Measurements from ENCODE around the gene APBA1. TPM values are rescaled to one million over a fixed set of nuclear protein-coding genes. Genes with fewer than 3 reads are reported as not detected.

The APBA1 gene
- total RNA-seq, 2 experiments from 2014 or later = 0.47 to 1.4 TPM

- H3K4me3 ChIP-seq (ENCODE audit: low read length) = no peak overlapping the region
- H3K9me3 Mint-ChIP-seq = no peaks in the 10 kb centered on the region
- H3K4me1 ChIP-seq (ENCODE audit: insufficient read depth, low read length) = no peaks in the 10 kb centered on the region
- ChIA-PET POLR2A (no interaction called here), CTCF (no interaction called here)
- H3K36me3 ChIP-seq (ENCODE audit: insufficient read depth, low read length) = no peaks in the 10 kb centered on the region
- DNase-seq (no peak), ATAC-seq (ENCODE audit: poor library complexity) (no peak)
- H3K27me3 Mint-ChIP-seq = peaks cover 17% of the 10 kb centered on the region
- H3K27ac Mint-ChIP-seq = no peak overlapping the region
- H3K36me3 Mint-ChIP-seq (ENCODE audit: low read depth) = no peaks in the 10 kb centered on the region
- no peaks in the 10 kb centered on the region for H3K9me3 ChIP-seq (ENCODE audit: control insufficient read depth in 1 of 2, insufficient read depth in 1 of 2, low read length in 2 of 2)
- TF ChIP-seq, protein P1, sequence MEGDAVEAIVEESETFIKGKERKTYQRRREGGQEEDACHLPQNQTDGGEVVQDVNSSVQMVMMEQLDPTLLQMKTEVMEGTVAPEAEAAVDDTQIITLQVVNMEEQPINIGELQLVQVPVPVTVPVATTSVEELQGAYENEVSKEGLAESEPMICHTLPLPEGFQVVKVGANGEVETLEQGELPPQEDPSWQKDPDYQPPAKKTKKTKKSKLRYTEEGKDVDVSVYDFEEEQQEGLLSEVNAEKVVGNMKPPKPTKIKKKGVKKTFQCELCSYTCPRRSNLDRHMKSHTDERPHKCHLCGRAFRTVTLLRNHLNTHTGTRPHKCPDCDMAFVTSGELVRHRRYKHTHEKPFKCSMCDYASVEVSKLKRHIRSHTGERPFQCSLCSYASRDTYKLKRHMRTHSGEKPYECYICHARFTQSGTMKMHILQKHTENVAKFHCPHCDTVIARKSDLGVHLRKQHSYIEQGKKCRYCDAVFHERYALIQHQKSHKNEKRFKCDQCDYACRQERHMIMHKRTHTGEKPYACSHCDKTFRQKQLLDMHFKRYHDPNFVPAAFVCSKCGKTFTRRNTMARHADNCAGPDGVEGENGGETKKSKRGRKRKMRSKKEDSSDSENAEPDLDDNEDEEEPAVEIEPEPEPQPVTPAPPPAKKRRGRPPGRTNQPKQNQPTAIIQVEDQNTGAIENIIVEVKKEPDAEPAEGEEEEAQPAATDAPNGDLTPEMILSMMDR (IDR thresholded peaks at IDR 0.05) = no peak
- intact Hi-C loops (cut with DNase I, micrococcal nuclease) = no loop called here
- H3K4me1 Mint-ChIP-seq (ENCODE audit: low read depth) = no peaks in the 10 kb centered on the region
- H3K27ac ChIP-seq (ENCODE audit: low read depth in 1 of 2, low read length in 2 of 2) = no peak overlapping the region
- H3K27me3 ChIP-seq (ENCODE audit: control insufficient read depth in 1 of 2, insufficient read depth in 2 of 2, low read length in 2 of 2) = peaks cover 0 to 4% of the 10 kb centered on the region in 2 experiments
- H3K4me3 Mint-ChIP-seq = no peak overlapping the region
These were observed 92.2 kb downstream of the APBA1 start for GRCh38 chr9:69579760-69580581.

DNA sequence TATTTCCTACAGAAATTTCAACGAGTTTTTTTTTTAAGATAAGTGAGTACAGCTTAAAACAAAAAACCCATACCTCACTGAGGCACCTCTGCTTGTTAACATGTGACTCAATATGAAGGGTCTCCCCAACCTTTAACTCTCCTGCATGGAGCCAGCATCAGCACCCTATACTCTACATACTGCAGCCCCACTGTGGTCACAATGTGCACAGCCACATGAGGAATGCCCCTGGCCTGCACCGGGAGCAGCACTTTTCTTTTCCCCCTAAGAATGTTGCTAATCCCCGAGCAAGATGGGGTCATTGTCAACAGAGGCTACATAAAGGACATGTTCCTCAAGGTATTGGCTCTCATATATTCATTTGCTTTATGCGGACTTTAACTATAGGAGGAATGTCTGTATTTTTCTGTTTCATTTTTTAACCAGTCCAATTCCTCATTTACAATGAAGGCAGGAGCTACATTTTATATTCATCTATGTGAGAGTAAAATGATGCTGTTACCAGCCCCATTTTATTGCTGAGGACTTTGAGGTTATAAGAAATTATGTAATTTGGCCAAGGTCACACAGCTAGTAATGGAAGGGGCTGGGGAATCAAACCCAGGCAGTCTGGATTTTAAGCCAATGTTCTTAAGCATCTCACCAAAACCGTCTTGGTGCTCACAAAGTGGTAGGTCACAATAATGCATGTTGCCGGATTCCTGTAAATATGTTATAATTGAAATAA is 93.0 kb downstream of the APBA1 start:
- Histone ChIP-seq H3K36me3 (ENCODE audit: insufficient read depth, low read length) (no peaks in the 10 kb centered on the region), H3K27me3 (ENCODE audit: control insufficient read depth in 1 of 2, insufficient read depth in 2 of 2, low read length in 2 of 2) (peaks cover 0 to 4% of the 10 kb centered on the region in 2 experiments), H3K4me1 (ENCODE audit: insufficient read depth, low read length) (no peaks in the 10 kb centered on the region), H3K4me3 (ENCODE audit: low read length) (no peak overlapping the region), H3K9me3 (ENCODE audit: control insufficient read depth in 1 of 2, insufficient read depth in 1 of 2, low read length in 2 of 2) (no peaks in the 10 kb centered on the region), H3K27ac (ENCODE audit: low read depth in 1 of 2, low read length in 2 of 2) (no peak overlapping the region)
- Mint-ChIP-seq H3K4me1 (ENCODE audit: low read depth) (no peaks in the 10 kb centered on the region), H3K27ac (no peak overlapping the region), H3K9me3 (no peaks in the 10 kb centered on the region), H3K36me3 (ENCODE audit: low read depth) (no peaks in the 10 kb centered on the region), H3K27me3 (peaks cover 14% of the 10 kb centered on the region), H3K4me3 (no peak overlapping the region)
- ChIA-PET CTCF (no interaction called here), POLR2A (no interaction called here)
- DNase-seq (no peak), ATAC-seq (ENCODE audit: poor library complexity) (no peak)
- intact Hi-C loops (cut with DNase I, micrococcal nuclease) = no loop called here
- TF ChIP-seq, protein P1 (IDR thresholded peaks at IDR 0.05) = no peak

- Histone ChIP-seq H3K9me3 (ENCODE audit: control insufficient read depth in 1 of 2, insufficient read depth in 1 of 2, low read length in 2 of 2) (no peaks in the 10 kb centered on the region), H3K27me3 (ENCODE audit: control insufficient read depth in 1 of 2, insufficient read depth in 2 of 2, low read length in 2 of 2) (no peaks in the 10 kb centered on the region), H3K4me1 (ENCODE audit: insufficient read depth, low read length) (no peaks in the 10 kb centered on the region), H3K36me3 (ENCODE audit: insufficient read depth, low read length) (no peaks in the 10 kb centered on the region), H3K4me3 (ENCODE audit: low read length) (no peak overlapping the region), H3K27ac (ENCODE audit: low read depth in 1 of 2, low read length in 2 of 2) (no peak overlapping the region)
- TF ChIP-seq, protein P1 (IDR thresholded peaks at IDR 0.05) = no peak
- DNase-seq (no peak), ATAC-seq (ENCODE audit: poor library complexity) (no peak)
- Mint-ChIP-seq H3K27me3 (peaks cover 10% of the 10 kb centered on the region), H3K27ac (no peak overlapping the region), H3K4me1 (ENCODE audit: low read depth) (no peaks in the 10 kb centered on the region), H3K9me3 (no peaks in the 10 kb centered on the region), H3K4me3 (no peak overlapping the region), H3K36me3 (ENCODE audit: low read depth) (no peaks in the 10 kb centered on the region)
- ChIA-PET POLR2A (no interaction called here), CTCF (no interaction called here)
- intact Hi-C loops (cut with DNase I, micrococcal nuclease) = no loop called here
These were observed 94.1 kb downstream of the APBA1 start for GRCh38 chr9:69578026-69578425.

All from CD4-positive, alpha-beta T cell (primary cell).